GM19372 (cell line): ENCODE data around the gene NFYC.
A peak's percentile ranks its signal among the peaks of the same experiment; 100 is the strongest.
"Not testable (repeated sequence)": the region's sequence is repeated elsewhere in the genome, so short reads cannot be mapped to it uniquely, and the experiment has no call there.

Experiments used
- ATAC-seq: cut with Tn5 transposase; IDR thresholded peaks from one replicate; pipeline ENCODE4 v1.9.1; 2021; ENCODE audit warnings: mild to moderate bottlenecking, low read depth, moderate library complexity; ENCODE audit not compliant: unreplicated experiment

NFYC gene

DNA sequence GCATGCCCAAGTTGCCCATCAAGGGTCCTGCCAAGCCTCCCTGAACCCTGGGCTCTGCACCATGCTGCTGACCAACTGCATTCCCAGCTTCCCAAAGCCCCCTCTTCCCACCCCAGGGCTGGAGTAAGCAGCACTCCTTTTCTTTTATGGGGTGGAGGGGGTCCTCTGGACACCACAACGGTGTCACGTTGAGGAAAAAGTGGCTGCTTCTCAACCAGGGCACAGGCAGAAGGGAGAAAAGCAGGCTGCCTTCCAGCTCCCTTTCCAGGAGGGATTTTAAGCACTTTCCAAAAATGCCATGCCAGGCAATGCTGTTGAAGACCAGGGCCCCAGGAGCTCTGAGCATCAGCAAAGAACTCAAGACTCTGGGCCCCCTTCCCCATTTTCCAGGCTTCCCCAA is 26.7 kb upstream of the NFYC start:
- ATAC-seq, result no peak

DNA sequence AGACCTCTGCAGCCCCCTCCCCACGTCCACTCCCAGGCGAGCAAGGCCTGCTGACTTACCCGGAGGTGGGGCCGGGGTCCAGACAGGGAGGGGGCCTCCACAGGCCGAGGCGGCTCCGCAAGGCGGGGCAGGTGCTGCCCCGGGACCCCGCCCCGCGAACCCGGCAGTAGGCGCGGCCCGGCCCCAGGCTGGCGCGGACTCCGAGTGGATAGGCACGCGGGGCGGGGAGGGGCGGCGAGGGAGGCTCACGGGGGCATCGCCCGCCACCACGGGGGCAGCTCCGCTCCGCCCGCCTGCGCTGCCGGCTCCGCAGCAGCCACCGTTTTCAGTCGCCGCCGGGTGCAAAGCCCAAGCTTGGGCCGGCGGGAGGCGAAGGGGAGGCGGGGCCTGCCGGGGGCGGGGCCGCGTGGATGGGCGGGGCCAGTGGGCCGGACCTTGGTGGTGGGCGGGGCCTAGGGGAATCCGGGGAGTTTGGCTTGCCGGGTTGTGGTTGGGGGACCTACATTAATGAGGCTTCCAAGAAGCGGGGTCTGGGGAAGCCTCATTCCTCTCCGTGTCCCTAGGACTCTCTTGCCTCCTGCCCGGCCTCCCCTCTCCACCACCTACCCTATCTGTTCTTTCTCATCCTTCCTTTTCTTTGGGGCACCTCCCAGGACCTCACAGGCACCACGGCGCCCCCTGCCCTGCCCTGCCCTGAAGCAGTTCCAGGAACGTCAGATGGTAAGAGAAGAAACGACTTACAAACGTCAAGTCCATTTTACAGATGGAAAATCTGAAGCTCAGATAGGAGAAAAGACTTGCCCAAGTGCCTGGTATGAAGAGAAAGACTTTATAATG is 26.0 kb upstream of the NFYC start, which contains the start of gene RIMS3:
TSS of gene RIMS3 (minus strand) at position 348 of the 837 bp plus-strand sequence. CDS start 23,757 bp downstream, outside the sequence.
- peak; percentile 74 for ATAC-seq

DNA sequence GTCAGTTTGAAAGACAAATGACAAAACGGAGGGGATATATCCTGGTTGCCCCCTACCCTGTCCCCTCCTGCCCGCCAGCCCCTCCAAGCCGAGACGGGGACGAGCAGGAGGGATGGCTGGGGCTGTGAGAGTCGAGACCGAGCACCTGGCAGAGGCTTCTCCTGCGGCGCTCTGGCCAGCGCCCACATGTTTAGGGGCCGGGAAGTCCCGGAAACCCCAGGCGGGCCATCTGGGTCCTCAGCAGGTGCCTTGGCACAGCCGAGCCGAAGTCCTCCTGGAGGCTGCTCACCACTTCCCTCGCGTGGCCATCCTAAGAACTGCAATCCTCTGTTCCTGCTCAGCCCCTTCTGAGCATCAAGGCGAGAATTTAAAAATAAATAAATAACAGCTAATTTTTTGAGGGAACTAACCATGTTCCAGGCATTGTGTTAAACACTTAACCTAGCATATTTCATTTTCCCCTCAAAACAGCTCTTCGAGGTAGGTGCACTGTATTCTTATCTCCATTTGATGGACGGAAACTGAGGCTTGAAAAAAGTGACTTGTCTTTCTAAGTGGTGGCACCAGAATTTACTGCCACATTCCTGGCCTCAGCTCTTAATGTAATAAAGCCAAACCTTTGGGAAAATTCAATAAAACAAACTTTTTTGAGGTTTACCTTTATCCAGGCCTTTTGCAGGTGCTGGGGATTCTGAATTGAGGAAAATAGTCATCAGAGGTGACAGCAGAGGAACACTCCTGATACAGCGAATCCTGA is 22.6 kb upstream of the NFYC start:
- peak; percentile 55 for ATAC-seq

DNA sequence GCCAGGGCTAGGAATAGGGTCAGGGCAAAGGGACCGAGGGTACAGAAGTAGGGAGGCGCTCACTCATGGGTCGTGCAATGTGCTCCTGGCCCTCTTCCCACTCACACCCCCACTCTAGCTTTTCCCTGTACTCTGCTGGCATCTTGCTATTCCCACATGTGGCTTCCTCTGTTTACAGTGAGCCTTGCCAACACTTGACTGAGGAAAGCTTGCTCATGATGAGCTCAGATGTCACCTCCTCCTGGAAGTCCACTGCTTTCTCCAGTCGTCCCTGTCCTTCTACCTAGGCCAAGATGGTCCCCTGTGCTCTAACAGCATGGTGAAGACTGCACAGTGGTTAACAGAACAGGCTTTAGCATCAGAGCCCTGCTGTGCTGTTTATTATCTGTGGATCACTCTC is 18.1 kb upstream of the NFYC start:
- ATAC-seq, result no peak

DNA sequence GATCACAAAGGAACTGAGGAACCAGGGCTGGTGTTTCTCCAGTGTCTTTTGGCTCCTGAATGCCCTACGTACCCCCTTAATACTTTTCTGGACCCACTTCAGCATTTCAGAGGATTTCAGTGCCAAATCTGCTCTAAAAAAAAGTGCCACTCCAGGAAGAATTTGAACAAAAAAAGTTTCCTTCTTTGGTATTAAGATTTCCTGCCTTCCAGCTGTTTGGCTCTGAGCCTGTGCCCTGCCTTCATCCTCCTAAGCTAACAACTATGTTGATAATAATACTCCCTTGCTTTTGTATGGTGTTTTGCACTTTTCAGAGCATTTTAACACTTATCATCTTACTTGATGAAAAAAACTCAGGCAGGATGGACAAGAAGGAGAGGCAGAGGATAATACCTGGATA is 15.0 kb upstream of the NFYC start:
- no peak for ATAC-seq

DNA sequence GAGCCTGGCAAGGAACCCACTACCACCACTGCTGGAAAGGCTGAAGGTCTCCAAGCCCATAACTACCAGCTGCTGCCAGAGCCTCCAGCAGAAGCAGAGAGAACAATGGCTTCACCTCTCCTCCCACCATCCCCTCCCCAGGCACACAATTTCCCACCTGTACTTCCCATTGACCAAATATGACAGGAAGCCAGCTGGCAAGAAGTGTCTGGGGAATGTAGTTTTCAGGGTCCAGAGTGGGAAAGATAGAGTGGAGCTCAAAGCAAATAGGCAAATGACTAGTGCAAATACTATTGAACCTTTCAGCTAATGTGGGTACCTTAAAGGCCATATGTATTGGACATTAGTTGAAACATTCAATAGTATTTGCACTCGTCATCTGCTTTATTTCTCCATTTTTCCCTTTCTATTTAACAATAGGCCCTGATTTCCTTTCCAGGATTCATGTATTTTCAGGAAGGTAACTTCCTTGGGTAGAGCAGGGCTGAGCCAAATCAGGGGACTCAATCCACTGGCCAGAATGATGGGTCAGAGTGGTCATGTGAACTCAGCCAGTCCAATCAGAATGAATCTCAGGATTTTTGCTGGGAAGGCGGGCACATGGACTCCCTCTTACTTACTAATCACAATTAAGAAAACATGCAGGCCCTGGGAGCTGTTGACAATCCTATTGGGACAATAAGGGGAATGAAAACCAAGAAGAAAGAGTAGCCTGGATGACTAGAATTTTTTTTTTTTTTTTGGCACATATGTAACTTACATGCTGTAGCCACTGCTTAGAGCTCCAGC is 12.1 kb upstream of the NFYC start:
- ATAC-seq, result no peak

DNA sequence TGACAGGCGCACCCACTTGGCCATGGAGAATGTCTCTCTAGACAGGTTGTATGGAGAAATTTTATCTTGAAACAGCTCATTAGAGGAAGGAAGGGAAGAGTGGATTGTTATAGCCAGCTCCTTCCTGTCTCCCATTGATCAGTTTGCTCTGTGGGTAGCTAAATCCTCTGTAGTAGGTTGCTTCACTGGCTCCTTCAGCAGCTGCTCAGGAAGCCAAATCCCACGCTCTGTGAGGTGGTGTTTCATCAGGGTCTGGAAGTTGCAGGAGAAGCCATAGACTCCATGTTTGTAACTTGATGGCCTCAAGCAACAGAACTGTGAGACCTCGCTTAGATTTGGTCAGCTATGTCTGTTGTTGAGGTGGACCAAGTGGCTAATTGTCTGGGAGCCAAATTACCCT is 6.8 kb upstream of the NFYC start:
- ATAC-seq, result no peak

DNA sequence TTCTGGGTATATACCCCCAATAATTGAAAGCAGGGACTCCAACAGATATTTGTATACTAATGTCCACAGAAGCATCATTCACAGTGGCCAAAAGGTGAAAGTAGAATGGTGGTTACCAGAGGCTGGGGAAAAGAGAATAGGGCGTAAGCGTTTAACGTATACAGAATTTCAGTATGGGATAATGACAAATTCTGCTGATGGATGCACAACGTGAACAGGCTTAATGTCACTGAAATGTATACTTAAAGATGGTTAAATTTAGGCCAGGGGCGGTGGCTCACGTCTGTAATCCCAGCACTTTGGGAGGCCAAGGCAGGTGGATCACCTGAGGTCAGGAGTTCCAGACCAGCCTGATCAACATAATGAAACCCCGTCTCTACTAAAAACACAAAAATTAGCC is 4.4 kb upstream of the NFYC start:
- ATAC-seq, result no peak

DNA sequence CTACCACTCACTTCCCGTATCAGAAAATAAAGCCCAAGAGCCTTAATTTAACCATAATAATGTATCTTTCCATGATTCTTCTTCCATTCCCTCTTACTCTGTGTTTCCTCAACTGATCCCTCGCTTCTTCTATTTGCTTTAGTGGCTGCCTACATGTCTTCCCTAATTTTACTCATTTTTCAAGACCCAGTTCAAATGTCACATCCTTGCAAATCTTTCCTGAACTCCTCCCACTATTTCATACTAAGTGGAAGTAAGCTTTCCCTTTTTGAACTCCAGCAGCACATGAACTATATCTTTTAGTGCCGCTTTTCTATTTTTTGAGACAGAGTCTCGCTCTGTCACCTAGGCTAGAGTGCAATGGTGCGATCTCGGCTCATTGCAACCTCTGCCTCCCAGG is 3.8 kb upstream of the NFYC start:
- no peak for ATAC-seq

DNA sequence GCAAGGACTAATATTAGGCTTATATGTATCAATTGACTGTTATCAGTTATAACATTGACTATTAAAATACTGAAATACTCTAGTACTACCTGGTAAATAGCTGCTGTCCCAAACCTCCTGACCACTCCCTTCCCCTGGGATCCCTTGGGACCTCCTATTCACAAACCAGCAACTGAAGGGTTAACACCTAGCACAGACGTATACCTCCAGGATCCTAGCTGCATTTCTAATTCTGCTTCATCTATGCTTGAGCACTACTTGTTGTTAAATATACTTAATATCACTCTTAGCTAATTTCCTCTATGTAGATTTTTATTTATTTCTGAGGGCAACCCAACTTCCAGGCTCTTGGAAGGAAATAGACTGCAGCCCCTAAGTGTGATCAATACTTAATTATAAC is 1.8 kb upstream of the NFYC start:
- ATAC-seq, result no peak

DNA sequence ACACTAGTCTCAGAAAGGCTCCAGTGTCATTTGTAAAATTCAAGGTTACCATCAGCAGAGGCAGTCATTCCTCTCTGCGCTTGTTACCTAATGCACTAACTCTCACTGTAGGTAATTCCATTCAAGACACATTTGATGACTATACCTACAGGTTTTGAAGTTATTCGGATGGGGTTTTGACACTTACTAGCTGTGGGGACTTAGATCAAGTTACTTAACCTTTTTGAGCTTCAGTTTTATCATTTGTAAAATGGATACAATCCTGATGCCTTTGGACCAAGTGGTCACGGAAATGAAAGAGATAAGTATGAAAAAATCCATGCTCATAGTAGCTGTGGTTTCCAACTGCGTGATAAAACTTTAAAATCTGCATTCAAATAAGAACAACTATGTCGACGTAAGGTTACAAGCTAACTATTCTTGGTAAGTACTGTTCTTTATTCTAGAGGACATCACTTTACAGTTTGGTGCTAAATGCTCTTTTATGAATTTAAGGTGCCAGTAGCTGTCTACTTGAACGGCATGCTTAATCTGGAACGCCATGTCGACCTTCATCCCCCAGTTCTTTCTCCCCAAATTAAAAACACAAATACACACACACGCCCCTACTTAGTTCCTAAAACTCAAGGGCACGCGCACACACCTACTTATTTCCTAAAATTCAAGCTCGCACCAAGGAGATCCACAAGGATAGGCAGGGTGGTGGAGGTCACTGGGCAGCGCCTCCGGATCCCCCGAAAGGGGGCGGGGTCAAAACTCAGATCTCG is 550 bp upstream of the NFYC start:
- no peak for ATAC-seq

DNA sequence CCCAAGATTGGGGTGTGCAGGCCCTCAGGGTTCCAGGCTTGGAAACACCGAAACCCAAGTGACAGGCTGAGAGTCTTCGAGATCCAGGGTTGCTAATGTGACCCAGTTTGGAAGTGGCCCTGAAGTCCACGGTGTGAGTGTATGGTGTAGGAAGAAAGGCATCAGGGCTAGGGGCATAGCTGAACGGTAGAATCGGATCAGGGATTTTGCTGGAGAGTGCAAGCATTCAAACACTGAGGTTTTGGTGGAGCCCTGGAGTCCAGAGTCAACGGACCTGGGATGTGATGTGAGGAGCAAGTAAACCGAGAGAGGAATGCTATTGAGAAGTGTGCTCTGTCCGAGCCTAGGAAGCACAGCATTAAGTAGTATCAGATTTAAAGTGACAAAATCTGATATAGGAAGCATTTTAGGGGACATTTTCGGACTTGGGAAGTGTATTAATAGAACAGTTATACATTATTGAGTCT is 958 bp downstream of the NFYC start:
- no peak for ATAC-seq

DNA sequence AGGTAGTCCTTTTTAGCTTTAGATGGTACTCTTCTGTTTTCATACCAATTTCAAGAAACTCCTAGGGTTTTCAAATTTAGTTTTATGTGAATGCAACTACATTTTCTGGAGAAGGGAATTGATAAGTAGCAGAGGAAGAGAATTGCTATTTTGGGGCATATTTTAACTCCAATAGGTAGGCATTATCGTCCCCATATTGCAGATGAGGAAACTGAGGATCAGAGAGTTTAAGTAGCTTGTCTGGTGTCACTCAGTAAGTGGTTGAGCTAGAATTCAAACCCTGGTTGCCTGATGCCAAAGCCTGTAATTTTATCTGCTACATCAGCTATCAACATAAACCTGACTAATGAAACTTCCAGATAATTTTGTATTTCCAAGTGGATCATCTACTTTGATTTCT is 1.9 kb downstream of the NFYC start:
- ATAC-seq, result no peak

DNA sequence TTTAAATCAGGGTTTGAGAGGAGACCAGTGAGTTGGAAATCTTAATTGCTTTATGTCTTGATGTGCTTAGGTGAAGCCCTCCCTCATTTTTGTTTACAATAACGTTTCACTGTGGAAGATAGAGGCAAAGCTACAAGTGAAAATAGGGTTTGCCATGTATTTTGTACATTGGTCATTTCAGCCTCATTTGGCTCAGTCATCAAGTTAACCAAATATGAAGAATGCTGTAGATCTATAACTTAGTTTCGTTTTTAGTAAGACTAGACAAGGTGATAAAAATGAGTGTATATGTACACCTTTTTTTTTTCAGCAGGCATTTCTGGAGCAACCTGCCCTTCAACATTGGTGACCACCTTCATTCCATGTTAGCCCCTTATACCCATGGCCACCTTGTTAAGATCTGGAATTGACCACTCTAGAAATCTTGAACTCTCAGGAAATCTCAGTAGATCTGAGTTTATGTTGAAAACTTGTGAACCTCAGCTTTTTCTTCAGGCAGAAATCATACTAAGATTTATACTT is 2.9 kb downstream of the NFYC start:
- no peak for ATAC-seq

DNA sequence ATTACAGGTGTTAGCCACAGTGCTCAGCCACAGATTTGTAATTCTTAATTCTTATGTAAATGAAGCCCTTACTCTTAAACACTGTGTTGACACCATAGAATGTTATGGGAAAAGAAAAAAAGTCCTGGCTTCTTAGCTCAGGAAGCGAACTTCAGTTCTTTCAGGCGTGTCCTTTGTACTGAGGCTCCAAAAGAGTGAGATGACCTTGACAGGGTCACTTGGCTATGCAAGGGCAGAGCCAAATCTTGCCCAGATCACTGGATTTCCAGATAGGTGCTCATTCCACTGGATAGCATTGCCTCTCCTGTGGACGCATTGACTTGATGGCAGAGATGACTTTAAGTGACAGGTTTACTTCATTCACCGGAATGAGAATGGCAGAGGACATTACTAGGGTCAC is 4.8 kb downstream of the NFYC start:
- ATAC-seq, result no peak

DNA sequence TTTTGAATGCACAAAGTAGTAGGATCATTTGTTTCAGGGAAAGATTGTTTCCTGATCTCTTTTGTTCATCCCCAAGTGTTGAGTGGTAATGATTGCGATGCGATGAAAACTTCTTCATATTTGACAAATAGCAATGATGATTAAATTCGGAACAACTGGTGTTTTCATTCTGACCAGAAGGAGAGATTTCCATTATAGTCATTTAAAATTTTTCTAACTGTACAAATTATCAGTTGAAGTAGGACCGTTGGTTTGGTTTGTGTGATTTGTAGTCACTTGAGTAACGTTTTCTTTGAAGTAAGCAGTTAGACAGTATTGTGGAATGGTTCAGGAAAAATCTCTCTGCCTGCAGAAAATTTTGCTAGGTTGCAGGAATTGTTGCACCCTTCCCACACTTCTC is 5.9 kb downstream of the NFYC start:
- ATAC-seq, result no peak

DNA sequence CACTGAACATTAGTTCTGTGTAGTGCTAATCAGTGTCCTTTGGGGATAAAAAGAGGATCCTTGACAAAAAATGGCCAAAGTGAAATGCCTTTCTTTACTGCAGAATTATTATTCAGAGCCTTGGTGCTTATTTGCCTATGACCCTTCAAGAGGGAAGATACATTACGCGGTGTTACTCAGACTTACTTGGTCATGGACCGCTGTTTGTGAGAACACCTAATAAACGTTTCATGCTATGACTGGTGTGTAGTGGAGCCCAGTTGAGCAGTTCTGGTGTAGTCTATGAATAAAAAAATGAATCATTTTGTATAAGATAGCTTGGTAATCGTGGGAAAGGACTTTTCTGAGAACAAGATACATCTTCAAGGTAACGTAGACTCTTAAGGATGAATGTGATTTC is 8.3 kb downstream of the NFYC start:
- ATAC-seq, result no peak

DNA sequence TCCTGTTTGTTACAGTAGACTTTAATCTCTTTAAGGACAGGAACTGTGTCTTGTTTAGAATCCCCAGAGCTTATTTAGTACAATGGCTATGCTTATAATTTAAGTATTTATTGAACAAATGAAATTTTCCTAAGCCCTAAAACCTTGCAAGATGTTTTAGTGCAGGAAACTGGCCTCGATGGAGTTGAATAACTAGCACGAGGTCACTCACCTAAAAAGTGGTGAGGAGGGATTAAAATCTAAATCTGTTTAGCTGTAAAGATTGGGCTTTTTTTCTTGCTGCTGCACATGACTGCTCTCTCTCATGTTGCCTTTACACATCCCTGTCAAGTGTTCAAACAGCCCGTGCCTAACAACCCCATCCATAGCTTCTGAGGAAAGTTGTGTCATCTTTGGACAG is 10.2 kb downstream of the NFYC start:
- ATAC-seq, result no peak

DNA sequence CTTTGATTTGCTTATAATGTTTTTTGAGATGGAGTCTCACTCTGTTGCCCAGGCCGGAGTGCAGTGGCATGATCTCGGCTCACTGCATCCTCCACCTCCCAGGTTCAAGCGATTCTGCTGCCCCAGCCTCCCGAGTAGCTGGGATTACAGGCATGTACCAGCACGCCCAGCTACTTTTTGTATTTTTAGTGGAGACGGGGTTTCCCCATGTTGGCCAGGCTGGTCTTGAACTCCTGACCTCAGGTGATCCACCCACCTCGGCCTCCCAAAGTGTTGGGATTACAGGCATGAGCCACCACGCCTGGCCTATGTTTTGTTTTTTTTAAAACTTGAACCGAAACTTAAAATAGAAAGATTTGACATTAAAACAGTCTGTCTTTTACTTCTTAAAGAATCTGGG is 11.3 kb downstream of the NFYC start:
- ATAC-seq, result not testable (repeated sequence)

DNA sequence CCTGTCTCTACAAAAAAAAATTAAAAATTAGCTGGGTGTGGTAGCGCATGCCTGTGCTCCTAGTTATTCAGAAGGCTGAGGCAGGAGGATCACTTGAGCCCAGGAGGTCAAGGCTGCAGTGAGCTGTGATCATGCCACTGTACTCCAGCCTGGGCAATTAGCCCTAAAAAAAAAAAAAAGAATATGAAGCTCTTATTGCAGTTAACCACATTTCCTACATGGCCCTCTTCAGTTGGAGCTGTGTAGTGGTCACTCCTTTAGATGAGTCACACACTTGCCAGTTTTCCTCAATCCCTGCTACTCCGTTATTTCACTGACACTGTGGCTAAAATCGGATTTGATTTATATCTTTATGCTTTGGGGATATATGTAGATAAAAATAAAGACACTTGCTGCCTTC is 11.8 kb downstream of the NFYC start:
- no peak for ATAC-seq
